Iris pigment epithelial cell (primary cell): ENCODE results near the gene TUBGCP6.

Source experiments
- DNase-seq: peaks from one replicate; pipeline ENCODE4 v3.0.0-alpha.2; 2011; ENCODE audit warnings: low read depth

TUBGCP6 gene, protein sequence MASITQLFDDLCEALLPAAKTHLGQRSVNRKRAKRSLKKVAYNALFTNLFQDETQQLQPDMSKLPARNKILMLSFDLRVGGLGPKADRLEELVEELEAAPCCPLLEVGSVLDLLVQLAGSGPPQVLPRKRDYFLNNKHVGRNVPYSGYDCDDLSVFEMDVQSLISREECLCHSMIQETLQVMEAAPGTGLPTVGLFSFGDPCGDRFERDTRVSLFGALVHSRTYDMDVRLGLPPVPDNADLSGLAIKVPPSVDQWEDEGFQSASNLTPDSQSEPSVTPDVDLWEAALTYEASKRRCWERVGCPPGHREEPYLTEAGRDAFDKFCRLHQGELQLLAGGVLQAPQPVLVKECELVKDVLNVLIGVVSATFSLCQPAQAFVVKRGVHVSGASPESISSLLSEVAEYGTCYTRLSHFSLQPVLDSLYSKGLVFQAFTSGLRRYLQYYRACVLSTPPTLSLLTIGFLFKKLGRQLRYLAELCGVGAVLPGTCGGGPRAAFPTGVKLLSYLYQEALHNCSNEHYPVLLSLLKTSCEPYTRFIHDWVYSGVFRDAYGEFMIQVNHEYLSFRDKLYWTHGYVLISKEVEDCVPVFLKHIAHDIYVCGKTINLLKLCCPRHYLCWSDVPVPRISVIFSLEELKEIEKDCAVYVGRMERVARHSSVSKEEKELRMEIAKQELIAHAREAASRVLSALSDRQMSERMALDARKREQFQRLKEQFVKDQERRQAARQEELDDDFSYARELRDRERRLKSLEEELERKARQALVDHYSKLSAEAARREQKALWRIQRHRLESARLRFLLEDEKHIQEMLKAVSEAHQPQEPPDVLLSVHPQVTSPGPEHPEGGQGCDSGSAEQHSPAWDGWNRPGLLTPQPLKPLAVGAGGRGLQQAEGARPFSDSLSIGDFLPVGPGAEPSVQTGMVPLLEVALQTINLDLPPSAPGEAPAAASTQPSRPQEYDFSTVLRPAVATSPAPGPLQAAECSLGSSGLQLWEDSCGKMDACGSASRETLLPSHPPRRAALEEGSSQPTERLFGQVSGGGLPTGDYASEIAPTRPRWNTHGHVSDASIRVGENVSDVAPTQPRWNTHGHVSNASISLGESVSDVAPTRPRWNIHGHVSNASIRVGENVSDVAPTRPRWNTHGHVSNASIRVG (N-terminal part only)

GRCh38 chr22:50244420-50245213 lies at the start of gene TUBGCP6:
TSS of gene TUBGCP6 (minus strand) at chr22:50245023. CDS start at chr22:50244459, 564 bp downstream.
- peak; percentile 95 for DNase-seq

DNA sequence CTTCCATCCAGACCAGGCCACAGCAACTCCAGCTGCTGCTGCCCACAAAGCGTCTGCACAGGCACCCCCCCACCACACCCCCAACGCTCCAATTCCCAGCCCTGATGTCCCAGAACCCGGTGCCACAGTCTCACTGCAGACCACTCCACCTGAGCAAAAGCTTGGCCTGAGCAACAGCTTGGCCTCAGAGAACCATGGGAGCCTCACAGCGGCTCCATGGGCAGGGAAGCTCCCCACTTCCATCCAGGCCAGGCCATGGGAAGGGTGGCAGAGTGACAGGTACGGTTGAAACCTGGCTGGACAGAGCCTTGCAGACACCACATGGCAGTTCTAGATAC lies 49.5 kb upstream of the TUBGCP6 start:
- no peak for DNase-seq

DNA sequence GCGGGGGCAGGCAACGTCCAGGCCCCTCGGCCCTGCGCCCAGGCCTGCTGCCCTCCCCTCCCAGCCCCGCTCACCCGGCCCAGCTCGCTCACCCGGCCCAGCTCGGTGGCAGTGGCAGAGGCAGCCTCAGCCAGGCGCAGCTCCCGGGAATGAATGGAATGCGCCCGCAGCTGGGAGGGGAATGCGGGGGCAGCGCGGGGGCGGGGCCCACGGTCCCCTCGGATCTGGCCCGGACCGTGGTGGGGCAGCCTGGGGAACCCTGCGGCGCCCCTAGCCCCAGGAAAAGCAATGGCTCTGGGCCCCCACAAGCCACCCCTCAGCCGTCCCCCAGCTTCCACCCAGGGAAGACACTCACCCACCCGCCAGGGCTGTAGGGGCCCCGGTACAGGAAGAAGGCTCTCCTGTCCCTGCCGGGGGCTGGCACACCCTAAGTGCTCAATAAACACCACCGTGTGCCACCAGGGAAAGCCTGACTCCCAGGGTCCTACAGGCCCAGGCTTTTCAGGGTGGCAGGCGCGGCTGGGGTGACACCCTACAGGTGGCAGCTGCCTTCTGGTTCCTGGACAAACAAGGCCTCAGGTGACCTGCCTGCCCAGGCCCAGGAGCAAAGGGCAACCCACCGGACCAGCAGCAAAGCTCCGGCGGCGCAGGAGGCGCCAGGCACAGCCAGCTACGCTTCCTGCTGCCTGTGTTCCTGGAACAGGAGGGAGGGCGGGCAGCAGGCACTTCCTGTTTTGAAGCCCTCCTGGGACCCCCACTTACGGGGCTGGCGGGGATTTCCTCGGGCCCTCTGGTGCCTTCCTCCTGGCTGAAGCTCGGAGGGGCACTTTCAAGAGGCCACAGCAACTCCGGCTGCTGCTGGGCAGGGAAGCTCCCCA lies 48.9 kb upstream of the TUBGCP6 start:
- DNase-seq, result peak; percentile 69

GRCh38 chr22:50292643-50293440 lies 48.0 kb upstream of the TUBGCP6 start:
- DNase-seq, result no peak

GRCh38 chr22:50289942-50290630 lies 45.3 kb upstream of the TUBGCP6 start:
- no peak for DNase-seq

DNA sequence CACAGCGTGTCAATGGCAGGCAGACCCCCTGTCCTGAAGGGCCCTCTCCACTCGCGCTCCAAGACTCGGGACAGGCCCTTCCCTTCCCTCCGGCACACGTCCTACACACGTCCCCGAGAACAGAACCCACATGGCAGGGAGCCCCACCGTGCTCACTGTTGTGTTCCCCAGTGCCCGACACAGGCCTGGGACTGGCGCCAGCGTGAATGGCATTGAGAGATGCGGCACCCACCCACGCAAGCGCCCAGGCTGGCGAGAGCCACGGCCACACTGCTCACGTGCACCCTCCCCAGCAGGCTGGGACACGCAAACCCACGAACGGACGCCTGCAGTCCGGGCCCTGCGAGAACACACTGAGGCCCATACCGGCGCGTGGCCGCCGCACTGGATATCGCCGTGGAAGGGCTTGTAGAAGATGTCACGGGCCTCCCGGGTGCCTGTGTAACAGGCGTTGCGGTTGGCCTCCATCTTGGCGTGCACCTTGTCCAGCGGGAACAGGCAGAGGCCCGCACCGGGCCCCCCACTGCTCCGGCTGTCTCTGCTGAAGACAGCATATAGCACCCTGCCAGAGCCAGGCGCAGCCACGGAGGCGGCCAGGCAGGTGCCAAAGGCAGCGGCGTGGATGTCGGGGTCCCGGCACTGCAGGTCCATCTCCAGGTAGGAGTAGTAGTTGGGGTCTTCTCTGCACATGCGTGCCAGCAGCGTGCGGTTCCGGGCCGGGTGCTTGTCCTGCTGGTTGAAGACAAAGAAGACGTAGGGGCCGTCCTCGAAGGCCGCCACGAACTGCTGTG lies 44.5 kb upstream of the TUBGCP6 start:
- no peak for DNase-seq

DNA sequence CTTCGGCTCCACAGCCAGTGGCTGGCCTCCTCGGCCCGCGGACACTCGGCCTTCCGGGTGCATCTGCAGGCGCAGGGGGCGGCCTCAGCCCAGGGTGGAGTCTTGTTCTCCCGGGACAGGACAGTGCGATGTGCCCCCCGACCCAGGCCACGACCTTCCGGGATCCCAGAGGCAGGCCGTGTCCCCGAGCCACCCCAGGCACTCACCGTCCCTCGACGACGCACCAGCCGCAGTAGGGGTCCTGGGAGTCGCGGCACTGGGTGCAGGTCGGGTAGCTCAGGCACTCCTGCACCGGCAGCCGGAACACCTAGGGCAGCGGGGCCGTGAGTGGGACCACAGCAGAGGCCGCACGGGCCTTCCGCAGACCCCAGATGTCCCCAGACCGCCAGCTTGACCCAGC lies 42.9 kb upstream of the TUBGCP6 start:
- DNase-seq, result no peak

DNA sequence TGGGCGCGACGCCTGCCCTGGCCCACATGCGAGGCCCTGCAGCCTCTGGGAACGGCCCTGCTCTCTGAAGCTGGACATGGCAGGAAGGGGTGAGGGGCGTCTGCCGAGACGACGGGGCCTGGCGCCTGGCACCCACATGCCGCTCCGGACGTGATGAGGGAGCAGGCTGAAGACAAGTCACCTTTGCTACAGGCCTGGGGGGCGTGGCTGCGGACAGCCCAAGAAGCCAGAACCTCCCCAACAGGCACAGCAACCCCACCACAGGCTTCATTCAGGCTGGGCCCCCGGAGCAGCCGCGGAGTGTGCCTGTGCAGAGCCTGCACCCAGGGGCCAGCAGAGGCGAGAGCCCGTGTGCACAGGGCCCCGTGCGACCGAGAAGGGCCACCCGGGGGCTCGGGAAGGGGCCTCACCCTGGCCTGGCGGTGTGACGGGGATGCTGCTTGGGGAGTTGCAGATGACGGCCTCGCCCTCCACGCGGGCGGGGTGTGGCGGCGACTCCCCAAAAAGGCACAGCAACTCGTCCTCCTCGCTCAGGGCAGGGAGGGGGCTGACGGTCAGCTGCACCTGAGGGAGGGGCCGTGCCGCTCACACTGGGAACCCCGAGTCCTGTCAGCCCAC lies 42.0 kb upstream of the TUBGCP6 start:
- DNase-seq, result no peak

DNA sequence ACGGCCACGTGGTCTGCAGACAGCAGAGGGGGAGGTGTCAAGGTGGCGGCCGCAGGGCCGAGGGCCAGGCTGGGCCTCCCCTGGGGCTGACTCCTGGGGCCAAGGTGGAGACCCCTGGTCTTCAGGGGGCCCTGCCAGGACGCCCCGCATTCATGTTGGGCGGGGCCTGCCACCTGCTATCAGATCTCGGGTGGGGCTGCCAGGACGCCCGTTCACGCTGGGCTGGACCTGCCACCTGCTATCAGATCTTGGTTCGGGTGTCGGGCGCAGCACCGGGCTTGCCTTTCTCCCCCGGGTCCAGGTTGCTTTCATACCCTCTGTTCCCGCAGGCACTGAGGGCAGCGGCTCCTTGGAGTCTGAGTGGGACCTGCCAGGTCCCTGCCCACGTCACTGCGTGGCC lies 41.5 kb upstream of the TUBGCP6 start:
- DNase-seq, result no peak

- no peak for DNase-seq
These were observed 40.9 kb upstream of the TUBGCP6 start for GRCh38 chr22:50285568-50286229.

GRCh38 chr22:50284479-50284878 lies 39.7 kb upstream of the TUBGCP6 start:
- no peak for DNase-seq

DNA sequence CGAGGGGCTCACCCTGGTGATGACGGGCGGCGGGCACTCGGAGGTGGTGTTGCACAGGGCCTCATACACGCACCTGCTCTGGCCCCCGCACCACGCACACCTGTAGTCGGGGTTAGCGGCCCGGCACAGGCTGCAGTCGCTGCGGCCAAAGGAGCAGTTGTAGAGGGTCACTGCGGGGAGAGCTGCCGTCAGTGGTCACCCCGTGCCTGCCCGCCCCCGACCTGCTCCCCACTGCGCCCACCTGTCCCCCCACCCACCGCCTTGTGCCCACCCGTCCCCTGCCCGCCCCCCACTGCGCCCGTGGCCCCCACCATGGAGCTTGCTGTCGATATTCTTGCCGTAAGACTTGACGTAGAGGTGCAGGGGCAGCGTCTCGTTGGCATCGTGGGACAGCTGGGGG lies 39.0 kb upstream of the TUBGCP6 start:
- DNase-seq, result no peak

DNA sequence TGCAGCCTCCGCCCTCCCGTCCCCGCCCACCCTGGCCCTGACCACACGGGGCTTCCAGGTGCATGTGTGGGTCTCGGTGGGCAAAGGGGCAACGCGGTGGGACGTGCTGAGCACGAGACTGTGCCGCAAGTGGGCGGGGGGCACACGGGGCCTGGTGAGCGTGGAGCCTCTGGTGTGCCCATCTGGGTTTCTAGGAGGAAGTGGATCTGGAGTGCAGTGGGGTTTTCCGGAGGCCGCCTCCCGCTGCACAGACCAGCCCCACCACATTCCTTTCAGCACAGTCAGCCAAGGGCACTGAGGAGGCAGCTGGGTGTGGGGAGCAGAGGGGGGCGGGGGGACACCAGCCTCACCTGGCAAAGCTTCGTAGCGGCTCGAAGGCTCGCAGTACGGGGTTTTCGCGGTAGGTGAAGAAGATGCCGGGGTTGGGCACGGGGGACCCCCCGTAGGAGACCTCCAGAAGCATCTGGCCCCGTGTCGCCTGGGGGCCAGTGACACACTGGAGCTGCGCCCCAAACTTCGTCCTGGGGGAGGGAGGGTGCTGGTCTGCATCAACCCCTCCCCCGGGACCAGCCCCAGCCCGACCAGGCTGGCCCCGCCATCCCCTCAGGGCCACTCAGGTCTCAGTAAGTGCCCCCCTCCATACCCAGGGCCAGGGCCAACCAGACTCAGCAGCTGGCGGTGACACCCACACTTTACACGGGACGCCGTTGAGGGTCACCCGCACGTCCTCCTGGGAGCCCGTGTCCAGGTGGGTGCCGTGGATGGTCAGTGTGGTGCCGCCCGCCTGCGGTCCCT lies 37.7 kb upstream of the TUBGCP6 start:
- peak; percentile 85 for DNase-seq

DNA sequence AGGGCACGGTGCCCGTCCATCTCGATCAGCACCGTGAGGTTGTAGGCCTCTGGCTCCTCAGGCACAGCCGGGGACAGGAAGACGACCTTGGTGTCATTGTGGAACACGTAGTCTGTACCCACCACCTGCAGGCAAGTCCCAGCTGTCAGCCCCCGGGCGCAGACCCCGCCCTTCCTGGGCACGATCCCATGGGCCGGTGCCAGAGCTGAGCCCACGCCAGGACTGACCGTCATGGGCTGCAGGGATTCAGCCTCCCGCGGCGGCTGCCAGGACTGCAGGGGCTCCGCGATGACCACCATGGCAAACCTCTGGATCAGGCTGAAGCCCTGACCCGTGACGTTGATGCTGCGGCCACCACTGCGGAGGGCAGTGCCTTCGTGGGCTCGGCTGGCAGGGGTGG lies 37.1 kb upstream of the TUBGCP6 start:
- DNase-seq, result no peak

DNA sequence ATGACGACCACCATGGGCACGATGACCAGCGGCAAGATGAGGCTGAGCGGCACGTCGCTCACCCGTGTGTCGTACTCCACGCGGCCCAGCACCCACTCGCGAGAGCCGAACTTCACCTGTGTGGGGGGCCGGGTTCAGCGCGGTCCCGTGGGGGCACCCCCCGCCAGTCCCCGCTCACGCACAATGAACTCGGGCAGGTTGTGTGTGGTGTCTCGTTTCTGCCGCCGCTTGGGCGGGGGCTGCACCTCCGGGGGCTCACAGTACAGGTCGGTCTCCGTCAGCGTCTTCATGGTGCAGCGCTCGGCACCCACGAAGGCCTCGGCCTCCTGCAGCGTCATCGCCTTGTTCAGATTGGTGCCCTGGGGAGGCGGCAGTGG lies 36.5 kb upstream of the TUBGCP6 start:
- no peak for DNase-seq

DNA sequence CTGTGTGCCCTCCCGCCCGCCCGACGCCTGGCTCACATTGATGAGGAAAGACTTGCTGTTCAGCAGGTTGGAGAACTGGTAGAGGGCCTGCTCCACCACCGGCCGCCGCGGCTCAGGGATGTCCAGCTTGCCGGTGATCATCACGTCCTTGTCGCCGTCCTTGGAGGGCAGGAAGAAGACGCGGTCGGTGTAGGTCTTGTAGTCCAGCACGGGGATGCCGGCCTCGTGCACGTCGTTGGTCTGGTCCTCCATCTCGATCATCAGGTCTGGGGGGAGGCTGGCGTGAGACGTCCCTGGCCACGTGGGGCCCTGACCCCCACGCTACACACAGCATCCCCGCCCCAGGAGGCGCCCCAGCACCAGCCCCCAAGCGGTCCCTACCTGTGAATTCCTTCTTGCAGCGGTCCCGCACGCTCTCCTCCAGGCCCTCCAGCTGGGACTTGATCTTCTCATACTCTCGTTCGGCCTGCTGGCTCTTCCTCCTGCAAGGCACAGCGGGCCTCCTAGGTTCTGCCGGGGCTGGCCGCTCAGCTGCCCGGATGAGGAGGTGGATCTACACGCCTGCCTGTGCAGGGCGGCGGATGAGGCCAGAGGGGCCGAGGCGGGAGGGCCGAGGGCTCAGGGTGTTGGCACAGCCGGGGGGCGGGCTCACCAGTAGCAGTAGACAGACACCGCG lies 36.0 kb upstream of the TUBGCP6 start:
- DNase-seq, result no peak
